SU-DHL-6 (cell line): ENCODE measurements around the gene AEBP1.

Source experiments
- H2AFZ ChIP-seq: fragments of 200-600 bp; sonication (generic); 2 replicates; pipeline ENCODE4 v1.6.1; 2014; ENCODE audit warnings: low read depth, mild to moderate bottlenecking, moderate library complexity, mixed read lengths, antibody characterized with exemption, low read length; ENCODE audit not compliant: severe bottlenecking
- H3F3A ChIP-seq: fragments of 200-600 bp; shearing (Covaris generic); 2 replicates; pipeline ENCODE4 v1.6.0; 2016; ENCODE audit warnings: antibody characterized with exemption, mild to moderate bottlenecking; ENCODE audit not compliant: insufficient read depth
- H3K27ac ChIP-seq: fragments of 200-600 bp; sonication (generic); 2 replicates; pipeline ENCODE4 v1.5.1; 2016; ENCODE audit warnings: low read depth, mild to moderate bottlenecking, low read length, moderate library complexity, mixed read lengths
- H3K27me3 ChIP-seq: fragments of 200-600 bp; sonication (generic), shearing (Covaris generic); 2 replicates; pipeline ENCODE4 v1.6.0; 2014; ENCODE audit warnings: mild to moderate bottlenecking, low read length
- H3K36me3 ChIP-seq: fragments of 200-600 bp; sonication (generic); 2 replicates; pipeline ENCODE4 v1.6.1; 2014; ENCODE audit warnings: mild to moderate bottlenecking, low read length, mixed read lengths
- H3K4me2 ChIP-seq: fragments of 300-600, 200-600 bp; shearing (Covaris generic), sonication (generic); 2 replicates; pipeline ENCODE4 v1.6.0; 2014; ENCODE audit warnings: low read length, low read depth, mild to moderate bottlenecking; ENCODE audit not compliant: poor library complexity, severe bottlenecking
- H3K4me3 ChIP-seq: fragments of 200-600 bp; sonication (generic); 2 replicates; pipeline ENCODE4 v1.5.1; 2014; ENCODE audit warnings: antibody characterized with exemption, low read length, mild to moderate bottlenecking, mixed read lengths; ENCODE audit not compliant: insufficient read depth, poor library complexity, severe bottlenecking
- H3K79me2 ChIP-seq: fragments of 200-600 bp; sonication (generic); 2 replicates; pipeline ENCODE4 v1.6.1; 2014; ENCODE audit warnings: mild to moderate bottlenecking, low read length, moderate library complexity; ENCODE audit not compliant: insufficient read depth
- H3K9ac ChIP-seq: fragments of 200-600 bp; sonication (generic); 2 replicates; pipeline ENCODE4 v1.7.0; 2014; ENCODE audit warnings: mild to moderate bottlenecking, low read length
- H3K9me2 ChIP-seq: fragments of 200-600 bp; sonication (generic); replicated peaks from 2 replicates; pipeline ENCODE4 v1.6.1; 2014; ENCODE audit warnings: low read length; ENCODE audit not compliant: insufficient read depth
- H3K9me3 ChIP-seq: fragments of 200-600 bp; sonication (generic); 2 replicates; pipeline ENCODE4 v1.6.1; 2014; ENCODE audit warnings: low read length, mixed read lengths; ENCODE audit not compliant: insufficient read depth
- H4K20me1 ChIP-seq: fragments of 200-600 bp; sonication (generic); 2 replicates; pipeline ENCODE4 v1.6.1; 2014; ENCODE audit warnings: low read depth, mild to moderate bottlenecking, antibody characterized with exemption, low read length, moderate library complexity, mixed read lengths
- EZH2phosphoT487 ChIP-seq: fragments of 200-600 bp; sonication (generic), shearing (Covaris generic); conservative IDR thresholded peaks from 2 replicates; pipeline ENCODE4 v1.6.1; 2018; ENCODE audit warnings: mild to moderate bottlenecking, antibody characterized with exemption, low read length, moderate library complexity, mixed read lengths
- TF ChIP-seq, protein P1 (sequence below): fragments of 200-600 bp; sonication (generic); IDR thresholded peaks from one replicate; pipeline ENCODE4 v1.5.1; 2017; ENCODE audit warnings: antibody characterized with exemption, mild to moderate bottlenecking, low read length, moderate library complexity; ENCODE audit not compliant: insufficient read depth, poor library complexity, severe bottlenecking

AEBP1 gene

DNA sequence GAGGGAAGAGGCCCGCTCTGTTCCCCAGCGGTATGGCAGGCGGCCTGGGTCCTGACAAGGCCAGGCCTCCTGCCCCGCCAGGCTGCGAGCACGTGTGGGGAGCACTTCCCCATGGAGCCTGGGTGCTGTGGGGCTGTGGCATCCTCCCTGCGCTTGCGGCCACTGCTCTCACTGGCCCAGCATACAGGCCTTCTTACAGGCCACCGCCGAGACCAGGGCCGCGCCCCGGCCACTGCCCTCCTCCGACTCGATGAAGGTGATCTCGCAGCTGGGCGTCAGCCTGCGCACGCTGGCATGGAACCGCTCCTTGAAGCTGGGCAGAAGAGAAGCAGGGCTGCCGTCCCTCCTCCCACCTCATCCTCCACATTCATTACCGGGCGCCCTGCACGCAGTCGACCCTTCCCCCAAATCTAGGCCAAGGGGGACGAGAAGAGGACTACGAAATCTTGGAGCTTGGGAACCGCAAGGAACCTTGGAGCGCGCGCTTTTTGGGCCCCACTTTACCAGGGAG lies 40.9 kb downstream of the AEBP1 start:
- Histone ChIP-seq H3K4me3 (no peak overlapping the region), H4K20me1 (no peaks in the 10 kb centered on the region), H2AFZ (no peak overlapping the region), H3K4me2 (no peak overlapping the region), H3K27me3 (no peaks in the 10 kb centered on the region), H3K79me2 (no peaks in the 10 kb centered on the region), H3K9me2 (no peaks in the 10 kb centered on the region), H3K27ac (no peak overlapping the region), H3K9ac (no peak overlapping the region), H3F3A (no peaks in the 10 kb centered on the region), H3K9me3 (no peaks in the 10 kb centered on the region), H3K36me3 (no peaks in the 10 kb centered on the region)
- TF ChIP-seq EZH2phosphoT487: no peak
- TF ChIP-seq, protein P1, sequence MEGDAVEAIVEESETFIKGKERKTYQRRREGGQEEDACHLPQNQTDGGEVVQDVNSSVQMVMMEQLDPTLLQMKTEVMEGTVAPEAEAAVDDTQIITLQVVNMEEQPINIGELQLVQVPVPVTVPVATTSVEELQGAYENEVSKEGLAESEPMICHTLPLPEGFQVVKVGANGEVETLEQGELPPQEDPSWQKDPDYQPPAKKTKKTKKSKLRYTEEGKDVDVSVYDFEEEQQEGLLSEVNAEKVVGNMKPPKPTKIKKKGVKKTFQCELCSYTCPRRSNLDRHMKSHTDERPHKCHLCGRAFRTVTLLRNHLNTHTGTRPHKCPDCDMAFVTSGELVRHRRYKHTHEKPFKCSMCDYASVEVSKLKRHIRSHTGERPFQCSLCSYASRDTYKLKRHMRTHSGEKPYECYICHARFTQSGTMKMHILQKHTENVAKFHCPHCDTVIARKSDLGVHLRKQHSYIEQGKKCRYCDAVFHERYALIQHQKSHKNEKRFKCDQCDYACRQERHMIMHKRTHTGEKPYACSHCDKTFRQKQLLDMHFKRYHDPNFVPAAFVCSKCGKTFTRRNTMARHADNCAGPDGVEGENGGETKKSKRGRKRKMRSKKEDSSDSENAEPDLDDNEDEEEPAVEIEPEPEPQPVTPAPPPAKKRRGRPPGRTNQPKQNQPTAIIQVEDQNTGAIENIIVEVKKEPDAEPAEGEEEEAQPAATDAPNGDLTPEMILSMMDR: no peak

- H4K20me1 ChIP-seq: no peaks in the 10 kb centered on the region
- no peak overlapping the region for H3K4me3 ChIP-seq
- H3K79me2 ChIP-seq: no peaks in the 10 kb centered on the region
- H3K9me3 ChIP-seq: no peaks in the 10 kb centered on the region
- no peaks in the 10 kb centered on the region for H3K9me2 ChIP-seq
- no peak overlapping the region for H3K9ac ChIP-seq
- H3F3A ChIP-seq: no peaks in the 10 kb centered on the region
- no peak for TF ChIP-seq EZH2phosphoT487
- TF ChIP-seq, protein P1: no peak
- no peaks in the 10 kb centered on the region for H3K36me3 ChIP-seq
- no peaks in the 10 kb centered on the region for H3K27me3 ChIP-seq
- H2AFZ ChIP-seq: no peak overlapping the region
- H3K27ac ChIP-seq: no peak overlapping the region
- no peak overlapping the region for H3K4me2 ChIP-seq
These were observed 41.4 kb downstream of the AEBP1 start for GRCh38 chr7:44145479-44145968.

GRCh38 chr7:44145969-44146911 lies 42.1 kb downstream of the AEBP1 start:
- Histone ChIP-seq H3K4me2 (no peak overlapping the region), H3K27me3 (no peaks in the 10 kb centered on the region), H3K79me2 (no peaks in the 10 kb centered on the region), H3K36me3 (no peaks in the 10 kb centered on the region), H3K9ac (no peak overlapping the region), H2AFZ (no peak overlapping the region), H3K9me2 (no peaks in the 10 kb centered on the region), H3K27ac (no peak overlapping the region), H3K4me3 (no peak overlapping the region), H4K20me1 (no peaks in the 10 kb centered on the region), H3K9me3 (no peaks in the 10 kb centered on the region), H3F3A (no peaks in the 10 kb centered on the region)
- TF ChIP-seq, protein P1: no peak
- TF ChIP-seq EZH2phosphoT487: no peak
